ENCODE results near the gene SYCN.

- TF ChIP-seq, protein P1, sequence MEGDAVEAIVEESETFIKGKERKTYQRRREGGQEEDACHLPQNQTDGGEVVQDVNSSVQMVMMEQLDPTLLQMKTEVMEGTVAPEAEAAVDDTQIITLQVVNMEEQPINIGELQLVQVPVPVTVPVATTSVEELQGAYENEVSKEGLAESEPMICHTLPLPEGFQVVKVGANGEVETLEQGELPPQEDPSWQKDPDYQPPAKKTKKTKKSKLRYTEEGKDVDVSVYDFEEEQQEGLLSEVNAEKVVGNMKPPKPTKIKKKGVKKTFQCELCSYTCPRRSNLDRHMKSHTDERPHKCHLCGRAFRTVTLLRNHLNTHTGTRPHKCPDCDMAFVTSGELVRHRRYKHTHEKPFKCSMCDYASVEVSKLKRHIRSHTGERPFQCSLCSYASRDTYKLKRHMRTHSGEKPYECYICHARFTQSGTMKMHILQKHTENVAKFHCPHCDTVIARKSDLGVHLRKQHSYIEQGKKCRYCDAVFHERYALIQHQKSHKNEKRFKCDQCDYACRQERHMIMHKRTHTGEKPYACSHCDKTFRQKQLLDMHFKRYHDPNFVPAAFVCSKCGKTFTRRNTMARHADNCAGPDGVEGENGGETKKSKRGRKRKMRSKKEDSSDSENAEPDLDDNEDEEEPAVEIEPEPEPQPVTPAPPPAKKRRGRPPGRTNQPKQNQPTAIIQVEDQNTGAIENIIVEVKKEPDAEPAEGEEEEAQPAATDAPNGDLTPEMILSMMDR (IDR thresholded peaks at IDR 0.05) = no peak
- TF ChIP-seq POLR2A (IDR thresholded peaks at IDR 0.05) (no peak), EP300 (IDR thresholded peaks at IDR 0.05) (no peak)
Observed at GRCh38 chr19:39247701-39248664, 43.9 kb upstream of the SYCN start.

Measured in ovary (tissue), 3 donors.